H9 (cell line): ENCODE results near the gene GRM5. TPM values are rescaled to one million over a fixed set of nuclear protein-coding genes. Genes with fewer than 3 reads are reported as not detected.

Experiments used
- DNase-seq: peaks from one replicate; pipeline ENCODE4 v3.0.0-alpha.2; 2017
- H2AFZ ChIP-seq: one replicate; pipeline ENCODE4 v1.6.1; 2013; ENCODE audit warnings: mild to moderate bottlenecking, low read length, control low read depth, moderate library complexity
- H2AK5ac ChIP-seq: 2 replicates; pipeline ENCODE4 v1.6.1; 2013; ENCODE audit warnings: low read length, control low read depth, mixed read lengths; ENCODE audit not compliant: insufficient read length
- H2BK120ac ChIP-seq: one replicate; pipeline ENCODE4 v1.6.1; 2013; ENCODE audit warnings: low read depth, mild to moderate bottlenecking, low read length, control low read depth, inconsistent platforms; ENCODE audit not compliant: poor library complexity, severe bottlenecking
- H2BK12ac ChIP-seq: 2 replicates; pipeline ENCODE4 v1.6.1; 2013; ENCODE audit warnings: low read length, control low read depth, mixed read lengths, low read depth; ENCODE audit not compliant: insufficient read length
- H2BK15ac ChIP-seq: 2 replicates; pipeline ENCODE4 v1.6.1; 2013; ENCODE audit warnings: low read depth, low read length, control low read depth
- H2BK20ac ChIP-seq: one replicate; pipeline ENCODE4 v1.6.1; 2013; ENCODE audit warnings: low read depth, mild to moderate bottlenecking, low read length, control low read depth, inconsistent platforms; ENCODE audit not compliant: poor library complexity, severe bottlenecking
- H2BK5ac ChIP-seq: 2 replicates; pipeline ENCODE4 v1.6.1; 2013; ENCODE audit warnings: low read length, control low read depth, mixed read lengths; ENCODE audit not compliant: insufficient read length
- H3K14ac ChIP-seq: 2 replicates; pipeline ENCODE4 v1.6.1; 2013; ENCODE audit warnings: low read length, control low read depth; ENCODE audit not compliant: insufficient read depth
- H3K18ac ChIP-seq: 2 replicates; pipeline ENCODE4 v1.6.1; 2013; ENCODE audit warnings: low read depth, mild to moderate bottlenecking, mixed read lengths, low read length, control low read depth; ENCODE audit not compliant: insufficient read length
- H3K23ac ChIP-seq: 2 replicates; pipeline ENCODE4 v1.6.1; 2013; ENCODE audit warnings: low read length, control low read depth, mixed read lengths, low read depth; ENCODE audit not compliant: insufficient read length
- H3K23me2 ChIP-seq: 2 replicates; pipeline ENCODE4 v1.6.1; 2013; ENCODE audit warnings: low read depth, mild to moderate bottlenecking, mixed read lengths, low read length, control low read depth; ENCODE audit not compliant: insufficient read length, poor library complexity, severe bottlenecking
- H3K27ac ChIP-seq: 2 replicates; pipeline ENCODE4 v1.5.1; 2013; ENCODE audit warnings: low read length, control low read depth, mixed read lengths, low read depth; ENCODE audit not compliant: insufficient read length
- H3K27me3 ChIP-seq: 2 replicates; pipeline ENCODE4 v1.6.1; 2013; ENCODE audit warnings: low read length, control low read depth, inconsistent platforms; ENCODE audit not compliant: insufficient read depth
- H3K4ac ChIP-seq: 2 replicates; pipeline ENCODE4 v1.6.1; 2013; ENCODE audit warnings: low read depth, mild to moderate bottlenecking, control low read depth, inconsistent platforms, low read length, moderate library complexity
- H3K4me1 ChIP-seq: 2 replicates; pipeline ENCODE4 v1.6.1; 2013; ENCODE audit warnings: low read length, control low read depth, inconsistent platforms; ENCODE audit not compliant: insufficient read depth
- H3K4me2 ChIP-seq: 2 replicates; pipeline ENCODE4 v1.6.1; 2013; ENCODE audit warnings: low read length, control low read depth, mixed read lengths; ENCODE audit not compliant: insufficient read length, insufficient read depth
- H3K56ac ChIP-seq: 2 replicates; pipeline ENCODE4 v1.6.1; 2013; ENCODE audit warnings: low read depth, mild to moderate bottlenecking, mixed read lengths, low read length, control low read depth; ENCODE audit not compliant: insufficient read length
- H3K79me1 ChIP-seq: 2 replicates; pipeline ENCODE4 v1.6.1; 2013; ENCODE audit warnings: low read depth, mild to moderate bottlenecking, moderate library complexity, low read length, control low read depth, inconsistent platforms; ENCODE audit not compliant: insufficient read depth, poor library complexity, severe bottlenecking
- H3K79me2 ChIP-seq: 2 replicates; pipeline ENCODE4 v1.6.1; 2013; ENCODE audit warnings: low read length, control low read depth, inconsistent platforms; ENCODE audit not compliant: insufficient read depth
- H3K9ac ChIP-seq: 2 replicates; pipeline ENCODE4 v1.6.1; 2013; ENCODE audit warnings: low read length, control low read depth, mixed read lengths; ENCODE audit not compliant: insufficient read length; ENCODE audit errors: extremely low read depth
- H3K9me3 ChIP-seq: one replicate; pipeline ENCODE4 v1.6.1; 2013; ENCODE audit warnings: low read depth, low read length, inconsistent platforms; ENCODE audit not compliant: control insufficient read depth
- H3T11ph ChIP-seq: one replicate; pipeline ENCODE4 v1.6.1; 2013; ENCODE audit warnings: mild to moderate bottlenecking, low read length, control low read depth, inconsistent platforms
- H4K20me1 ChIP-seq: one replicate; pipeline ENCODE4 v1.6.1; 2013; ENCODE audit not compliant: control insufficient read depth, insufficient read length, insufficient read depth
- H4K5ac ChIP-seq: 2 replicates; pipeline ENCODE4 v1.6.1; 2013; ENCODE audit warnings: low read depth, mild to moderate bottlenecking, mixed read lengths, low read length, control low read depth; ENCODE audit not compliant: insufficient read length
- H4K8ac ChIP-seq: replicated peaks from 2 replicates; pipeline ENCODE4 v1.6.1; 2013; ENCODE audit warnings: low read length, control low read depth, mixed read lengths, low read depth; ENCODE audit not compliant: insufficient read length
- H4K91ac ChIP-seq: 2 replicates; pipeline ENCODE4 v1.6.1; 2013; ENCODE audit warnings: low read depth, mild to moderate bottlenecking, moderate library complexity, mixed read lengths, low read length, control low read depth; ENCODE audit not compliant: insufficient read length
- H3K27ac Mint-ChIP-seq, 3 experiments: 2 replicates in 2 of 3; 3 replicates in 1 of 3; pipeline ENCODE4 v1.8.0; 2020 to 2021; ENCODE audit warnings: mixed read lengths in 3 of 3, mild to moderate bottlenecking in 1 of 3, moderate library complexity in 1 of 3
- H3K27me3 Mint-ChIP-seq: 2 replicates; pipeline ENCODE4 v1.8.0; 2021; ENCODE audit warnings: low read depth, mild to moderate bottlenecking, moderate library complexity, mixed read lengths
- H3K36me3 Mint-ChIP-seq, 3 experiments: 2 replicates in 2 of 3; 3 replicates in 1 of 3; pipeline ENCODE4 v1.8.0; 2020 to 2021; ENCODE audit warnings: low read depth in 3 of 3, mixed read lengths in 3 of 3; ENCODE audit not compliant: insufficient read depth in 1 of 3
- H3K4me1 Mint-ChIP-seq, 2 experiments: 2 replicates each; pipeline ENCODE4 v1.8.0; 2020; ENCODE audit warnings: mixed read lengths in 2 of 2
- H3K4me3 Mint-ChIP-seq, 2 experiments: 2 replicates in 1 of 2; 3 replicates in 1 of 2; pipeline ENCODE4 v1.8.0; 2020 to 2021; ENCODE audit warnings: mild to moderate bottlenecking in 2 of 2, mixed read lengths in 2 of 2, moderate library complexity in 1 of 2
- H3K9me3 Mint-ChIP-seq, 2 experiments: 2 replicates in 1 of 2; 3 replicates in 1 of 2; pipeline ENCODE4 v1.8.0; 2020; ENCODE audit warnings: mild to moderate bottlenecking in 2 of 2, mixed read lengths in 2 of 2, moderate library complexity in 1 of 2
- CTCF ChIP-seq: fragments of 200-600 bp; sonication (generic); conservative IDR thresholded peaks from 3 replicates; pipeline ENCODE4 v1.8.0; 2021; ENCODE audit warnings: antibody characterized with exemption, mild to moderate bottlenecking
- WGBS: extraction: QIAGEN DNeasy Blood & Tissue Kit; methylation state at CpG from one replicate; pipeline ENCODE4 v1.1.7; 2013; ENCODE audit warnings: missing lambda C conversion rate, low lambda C conversion rate, mixed read lengths; ENCODE audit not compliant: insufficient read length; ENCODE audit errors: extremely low coverage; 5-methylcytosine and 5-hydroxymethylcytosine counted together
- total RNA-seq: library from RNA; stranded (reverse); gene quantifications from 2 replicates; pipeline ENCODE4 v1.2.1, GENCODE V29; 2021

Gene GRM5
- total RNA-seq, 1 experiment from 2014 or later = not detected

- no peak overlapping the region for H3K23ac ChIP-seq
Observed at GRCh38 chr11:88480223-88480622, 585.6 kb downstream of the GRM5 start.

More at GRCh38 chr11:88480223-88480622, 585.6 kb downstream of the GRM5 start:
- Histone ChIP-seq H4K20me1 (no peaks in the 10 kb centered on the region), H3K14ac (no peak overlapping the region), H3K9ac (no peak overlapping the region), H3K4me2 (no peak overlapping the region), H4K91ac (no peak overlapping the region), H2BK20ac (no peak overlapping the region), H3K23me2 (no peaks in the 10 kb centered on the region), H4K5ac (no peak overlapping the region), H3K79me2 (no peaks in the 10 kb centered on the region), H3K27ac (no peak overlapping the region), H2BK15ac (no peak overlapping the region), H3K79me1 (no peaks in the 10 kb centered on the region), H3K9me3 (no peaks in the 10 kb centered on the region), H3K27me3 (no peaks in the 10 kb centered on the region), H2BK5ac (no peak overlapping the region), H3K4me1 (no peaks in the 10 kb centered on the region), H2BK120ac (no peak overlapping the region), H3K4ac (no peak overlapping the region), H3K18ac (no peak overlapping the region), H2BK12ac (no peak overlapping the region), H3T11ph (no peak overlapping the region), H2AFZ (no peak overlapping the region), H2AK5ac (no peak overlapping the region), H4K8ac (no peak overlapping the region), H3K56ac (no peak overlapping the region)
- Mint-ChIP-seq H3K4me3 (no peak overlapping the region), H3K4me1 (peaks cover 3 to 7% of the 10 kb centered on the region in 2 experiments), H3K36me3 (no peaks in the 10 kb centered on the region), H3K27ac (no peak overlapping the region), H3K27me3 (no peaks in the 10 kb centered on the region), H3K9me3 (no peaks in the 10 kb centered on the region)
- DNase-seq = no peak
- TF ChIP-seq CTCF = no peak
- no CpG with 5 or more reads among the region's 1 CpG for WGBS
